HL-60/S4 treated with phorbol 12-myristate 13-acetate at 8.2 ng/mL for 4 days and 3 days (cell line): ENCODE results near the gene ELOVL1.
"Not testable (repeated sequence)": the region's sequence is repeated elsewhere in the genome, so short reads cannot be mapped to it uniquely, and the experiment has no call there.

ENCODE experiments used
- in situ Hi-C: fragments of 300-500 bp; cut with MboI; formaldehyde crosslinking; loops from 2 replicates; pipeline ENCODE4 v1.15.0; 2022; ENCODE audit warnings: low sequenced_read_pairs

ELOVL1 gene

GRCh38 chr1:43367904-43368645, at the start of gene ELOVL1:
Gene ELOVL1, minus strand, starts transcription at chr1:43368011. Its CDS starts 2,402 bp downstream, at chr1:43365609.
- in situ Hi-C loops: no loop called here

GRCh38 chr1:43415901-43416300, 48.1 kb upstream of the ELOVL1 start:
- in situ Hi-C loops: no loop called here

- in situ Hi-C loops: no loop called here
Measured at GRCh38 chr1:43414634-43415223, 46.9 kb upstream of the ELOVL1 start.

GRCh38 chr1:43413426-43413825, 45.6 kb upstream of the ELOVL1 start:
- in situ Hi-C loops: not testable (repeated sequence)

- in situ Hi-C loops: no loop called here
Measured at GRCh38 chr1:43410571-43410970, 42.8 kb upstream of the ELOVL1 start.

GRCh38 chr1:43405876-43406234, 38.0 kb upstream of the ELOVL1 start:
- in situ Hi-C loops: loop anchor here (10.0 kb wide), 1 partner anchor 171 kb away; no protein-coding TSS in a partner anchor

- in situ Hi-C loops: loop anchor here (10.0 kb wide), 1 partner anchor 171 kb away; no protein-coding TSS in a partner anchor
Measured at GRCh38 chr1:43405219-43405875, 37.5 kb upstream of the ELOVL1 start.

GRCh38 chr1:43404353-43404752, 36.5 kb upstream of the ELOVL1 start:
- in situ Hi-C loops: loop anchor here (10.0 kb wide), 1 partner anchor 170 kb away; no protein-coding TSS in a partner anchor

GRCh38 chr1:43402089-43402865, 34.5 kb upstream of the ELOVL1 start:
- in situ Hi-C loops: loop anchor here (10.0 kb wide), 1 partner anchor 167 kb away; no protein-coding TSS in a partner anchor

GRCh38 chr1:43400441-43400840, 32.6 kb upstream of the ELOVL1 start:
- in situ Hi-C loops: loop anchor here (10.0 kb wide), 1 partner anchor 166 kb away; no protein-coding TSS in a partner anchor

- in situ Hi-C loops: no loop called here
Measured at GRCh38 chr1:43398227-43398626, 30.4 kb upstream of the ELOVL1 start.

- in situ Hi-C loops: no loop called here
Measured at GRCh38 chr1:43396059-43396458, 28.2 kb upstream of the ELOVL1 start.

- in situ Hi-C loops: no loop called here
Measured at GRCh38 chr1:43395523-43395922, 27.7 kb upstream of the ELOVL1 start.

GRCh38 chr1:43392702-43393101, 24.9 kb upstream of the ELOVL1 start:
- in situ Hi-C loops: no loop called here

- in situ Hi-C loops: no loop called here
Measured at GRCh38 chr1:43389326-43390313, 21.8 kb upstream of the ELOVL1 start, which contains the start of the genes MED8 and SZT2. Gene MED8, minus strand, starts transcription at chr1:43389800. Its CDS starts 36 bp downstream, at chr1:43389764. Gene SZT2, plus strand, starts transcription at chr1:43389899. Its CDS starts 70 bp downstream, at chr1:43389969.

GRCh38 chr1:43388613-43389012, 20.8 kb upstream of the ELOVL1 start:
- in situ Hi-C loops: no loop called here

GRCh38 chr1:43387976-43388599, 20.3 kb upstream of the ELOVL1 start:
- in situ Hi-C loops: no loop called here

GRCh38 chr1:43386676-43387075, 18.9 kb upstream of the ELOVL1 start:
- in situ Hi-C loops: no loop called here

- in situ Hi-C loops: no loop called here
Measured at GRCh38 chr1:43383449-43383848, 15.6 kb upstream of the ELOVL1 start.
